Retinal pigment epithelial cell (primary cell): ENCODE data around the gene PLD5.

Experiments used
- DNase-seq: peaks from one replicate; pipeline ENCODE4 v3.0.0-alpha.2; 2010; ENCODE audit warnings: low read depth
- H3K4me3 ChIP-seq: 2 replicates; pipeline ENCODE4 v1.5.1; 2011; ENCODE audit warnings: mild to moderate bottlenecking, low read length, control low read depth, moderate library complexity
- TF ChIP-seq, protein P1 (sequence below): conservative IDR thresholded peaks from 2 replicates; pipeline ENCODE4 v1.5.1; 2011; ENCODE audit warnings: low read depth, low read length, control low read depth, inconsistent platforms

Gene PLD5

DNA sequence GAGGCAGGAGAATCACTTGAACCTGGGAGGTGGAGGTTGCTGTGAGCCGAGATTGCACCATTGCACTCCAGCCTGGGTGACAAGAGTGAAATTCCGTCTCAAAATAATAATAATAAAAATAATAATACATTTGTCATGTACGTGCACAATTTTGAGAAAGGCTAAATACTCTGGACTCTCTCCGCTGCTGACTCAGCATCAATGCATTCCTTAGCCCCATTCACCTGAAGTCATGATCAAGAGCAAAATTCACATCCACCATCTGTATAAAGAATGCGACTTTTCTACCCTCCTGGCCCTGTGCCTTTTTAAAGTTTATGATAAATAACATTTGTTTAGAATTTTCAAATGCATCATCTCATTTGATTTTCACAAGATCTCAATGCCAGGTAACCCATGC, 490.1 kb downstream of the PLD5 start:
- no peak for DNase-seq
- TF ChIP-seq, protein P1, sequence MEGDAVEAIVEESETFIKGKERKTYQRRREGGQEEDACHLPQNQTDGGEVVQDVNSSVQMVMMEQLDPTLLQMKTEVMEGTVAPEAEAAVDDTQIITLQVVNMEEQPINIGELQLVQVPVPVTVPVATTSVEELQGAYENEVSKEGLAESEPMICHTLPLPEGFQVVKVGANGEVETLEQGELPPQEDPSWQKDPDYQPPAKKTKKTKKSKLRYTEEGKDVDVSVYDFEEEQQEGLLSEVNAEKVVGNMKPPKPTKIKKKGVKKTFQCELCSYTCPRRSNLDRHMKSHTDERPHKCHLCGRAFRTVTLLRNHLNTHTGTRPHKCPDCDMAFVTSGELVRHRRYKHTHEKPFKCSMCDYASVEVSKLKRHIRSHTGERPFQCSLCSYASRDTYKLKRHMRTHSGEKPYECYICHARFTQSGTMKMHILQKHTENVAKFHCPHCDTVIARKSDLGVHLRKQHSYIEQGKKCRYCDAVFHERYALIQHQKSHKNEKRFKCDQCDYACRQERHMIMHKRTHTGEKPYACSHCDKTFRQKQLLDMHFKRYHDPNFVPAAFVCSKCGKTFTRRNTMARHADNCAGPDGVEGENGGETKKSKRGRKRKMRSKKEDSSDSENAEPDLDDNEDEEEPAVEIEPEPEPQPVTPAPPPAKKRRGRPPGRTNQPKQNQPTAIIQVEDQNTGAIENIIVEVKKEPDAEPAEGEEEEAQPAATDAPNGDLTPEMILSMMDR = no peak
- H3K4me3 ChIP-seq = no peak overlapping the region

DNA sequence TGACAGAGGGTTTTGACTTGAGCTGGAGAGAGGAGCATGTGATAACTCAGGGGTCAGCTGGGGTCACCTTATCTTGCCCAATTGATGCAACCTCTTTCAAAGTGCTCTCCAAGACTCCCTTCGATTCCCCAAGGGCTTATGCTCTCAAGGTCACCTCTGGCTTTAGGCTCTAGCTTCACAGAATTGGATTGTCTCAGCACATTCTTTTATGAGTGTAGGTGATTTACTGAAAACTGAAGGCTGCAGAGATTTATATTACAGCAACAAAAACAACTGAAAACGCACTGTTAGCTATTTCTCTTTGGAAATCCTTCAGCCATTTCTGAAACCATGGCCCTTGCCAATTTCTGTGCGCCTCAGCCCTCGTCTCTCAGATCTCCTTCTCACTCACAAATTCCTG, 491.1 kb downstream of the PLD5 start:
- TF ChIP-seq, protein P1 = no peak
- H3K4me3 ChIP-seq = no peak overlapping the region
- no peak for DNase-seq
